HG03280 (cell line): Measurements from ENCODE around the gene RSRC2.
"Not testable (repeated sequence)": the region's sequence is repeated elsewhere in the genome, so short reads cannot be mapped to it uniquely, and the experiment has no call there.

Source experiments
- ATAC-seq: cut with Tn5 transposase; IDR thresholded peaks from one replicate; pipeline ENCODE4 v1.9.1; 2021; ENCODE audit warnings: mild to moderate bottlenecking, moderate library complexity; ENCODE audit not compliant: unreplicated experiment

Gene RSRC2

DNA sequence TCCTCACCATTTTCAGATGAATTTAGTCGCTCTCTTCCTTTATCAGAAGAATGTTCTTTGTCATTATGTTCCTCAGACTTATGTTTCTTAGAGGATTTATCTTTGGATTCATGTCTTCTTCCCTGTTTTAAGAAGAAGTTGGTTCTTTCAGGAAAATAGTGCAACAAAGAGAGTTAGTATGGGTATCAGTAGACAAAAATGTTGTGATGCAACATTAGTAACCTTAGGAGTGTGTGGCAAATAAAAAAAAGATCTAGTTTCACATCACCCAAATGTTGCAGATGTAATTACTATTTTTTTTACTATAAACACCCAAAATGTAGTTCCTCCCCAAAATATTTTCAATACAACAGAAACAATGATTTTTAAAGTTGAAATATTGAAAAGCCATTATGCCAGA lies 7.8 kb downstream of the RSRC2 start:
- no peak for ATAC-seq

DNA sequence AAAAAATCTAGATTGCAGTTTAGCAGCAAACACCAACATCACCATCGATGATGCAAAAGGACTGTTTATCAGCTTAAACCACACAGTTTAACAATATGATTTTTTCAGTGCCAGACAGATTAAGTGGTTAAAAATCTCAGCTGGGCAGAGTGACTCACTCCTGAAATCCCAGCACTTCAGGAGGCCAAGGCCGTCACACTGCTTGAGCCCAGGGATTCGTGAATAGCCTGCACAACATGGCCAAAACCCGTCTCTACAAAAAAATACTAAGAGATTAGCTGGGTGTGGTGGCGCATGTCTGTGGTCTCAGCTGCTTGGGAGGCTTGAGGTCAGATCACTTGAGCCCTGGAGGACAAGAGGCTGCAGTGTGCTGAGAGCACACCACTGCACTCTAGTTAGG lies 8.9 kb downstream of the RSRC2 start:
- no peak for ATAC-seq

GRCh38 chr12:122516544-122517361 lies 10.0 kb downstream of the RSRC2 start:
- ATAC-seq, result no peak

- no peak for ATAC-seq
Observed at GRCh38 chr12:122515275-122515674, 11.5 kb downstream of the RSRC2 start.

- no peak for ATAC-seq
Observed at GRCh38 chr12:122513660-122514059, 13.1 kb downstream of the RSRC2 start.

DNA sequence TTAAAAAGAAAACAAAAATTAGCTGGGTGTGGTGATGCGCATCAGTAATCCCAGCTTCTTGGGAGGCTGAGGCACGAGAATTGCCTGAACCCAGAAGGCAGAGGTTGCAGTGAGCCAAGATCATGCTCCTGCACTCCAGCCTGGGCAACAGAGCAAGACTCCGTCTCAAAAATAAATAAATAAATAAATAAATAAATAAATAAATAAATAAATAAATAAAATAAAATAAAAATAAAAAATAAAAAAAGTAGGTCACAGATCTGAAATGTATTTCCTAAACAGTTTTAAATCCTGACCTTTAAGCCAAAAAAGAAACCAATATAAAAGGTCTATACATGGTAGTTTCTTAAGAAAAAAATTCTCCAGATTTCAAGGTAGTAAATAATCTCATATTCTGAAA lies 13.7 kb downstream of the RSRC2 start:
- not testable (repeated sequence) for ATAC-seq

- ATAC-seq, result no peak
Observed at GRCh38 chr12:122508163-122508562, 18.6 kb downstream of the RSRC2 start.

GRCh38 chr12:122506393-122506938 lies 20.3 kb downstream of the RSRC2 start:
- no peak for ATAC-seq

DNA sequence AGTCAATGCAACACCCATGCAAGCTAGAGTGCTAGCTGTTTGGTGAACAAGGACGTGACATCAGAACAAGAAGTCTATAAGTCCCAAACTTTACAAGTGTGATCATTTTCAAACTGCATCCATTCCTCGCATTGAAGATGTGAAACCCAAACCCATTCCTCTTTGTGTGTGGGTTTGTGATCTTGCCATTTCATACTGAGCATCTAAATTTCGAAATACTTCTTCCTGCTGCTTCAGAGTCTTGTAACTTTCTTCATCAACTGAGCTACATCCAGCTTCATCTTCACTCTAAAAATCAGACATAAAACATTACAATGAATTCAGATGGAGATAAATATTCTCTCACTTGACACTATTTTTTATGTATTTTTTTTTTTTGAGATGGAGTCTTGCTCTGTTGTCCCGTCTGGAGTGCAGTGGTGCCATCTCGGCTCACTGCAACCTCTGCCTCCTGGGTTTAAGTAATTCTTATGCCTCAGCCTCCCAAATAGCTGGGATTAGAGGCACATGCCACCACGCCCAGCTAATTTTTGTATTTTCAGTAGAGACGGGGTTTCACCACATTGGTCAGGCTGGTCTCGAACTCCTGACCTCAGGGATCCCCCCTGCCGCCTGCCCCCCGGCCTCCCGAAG lies 21.2 kb downstream of the RSRC2 start:
- ATAC-seq, result no peak

DNA sequence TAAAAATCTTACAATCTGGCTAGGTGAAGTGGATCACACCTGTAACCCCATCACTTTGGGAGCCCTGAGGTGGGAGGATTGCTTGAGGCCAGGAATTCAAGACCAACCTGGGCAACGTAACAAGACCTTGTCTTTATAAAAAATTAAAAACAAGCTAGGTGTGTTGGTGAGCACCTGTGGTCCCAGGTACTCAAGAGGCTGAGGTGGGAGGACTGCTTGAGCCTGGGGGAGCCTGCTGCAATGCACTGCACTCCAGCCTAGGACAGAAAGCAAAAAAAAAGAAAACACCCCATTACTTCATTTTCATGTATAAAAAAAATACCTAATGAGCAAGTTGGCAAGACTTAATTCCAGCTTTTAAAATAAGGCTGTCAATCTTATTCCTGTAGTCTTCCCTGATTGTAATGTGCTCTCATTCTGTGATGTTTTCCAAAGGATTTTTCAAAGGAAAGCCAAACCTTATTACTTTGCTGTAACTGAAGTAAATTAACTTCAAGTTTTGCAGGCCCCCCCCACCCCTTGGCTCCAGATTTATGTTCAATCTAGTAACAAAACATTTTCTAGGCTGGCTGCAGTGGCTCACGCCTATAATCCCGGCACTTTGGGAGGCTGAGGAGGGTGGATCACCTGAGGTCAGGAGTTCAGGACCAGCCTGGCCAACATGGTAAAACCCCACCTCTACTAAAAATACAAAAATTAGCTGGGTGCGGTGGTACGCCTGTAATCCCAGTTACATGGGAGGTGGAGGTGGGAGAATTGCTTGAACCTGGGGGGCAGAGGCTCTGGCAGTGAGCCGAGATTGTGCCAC lies 22.7 kb downstream of the RSRC2 start:
- no peak for ATAC-seq

DNA sequence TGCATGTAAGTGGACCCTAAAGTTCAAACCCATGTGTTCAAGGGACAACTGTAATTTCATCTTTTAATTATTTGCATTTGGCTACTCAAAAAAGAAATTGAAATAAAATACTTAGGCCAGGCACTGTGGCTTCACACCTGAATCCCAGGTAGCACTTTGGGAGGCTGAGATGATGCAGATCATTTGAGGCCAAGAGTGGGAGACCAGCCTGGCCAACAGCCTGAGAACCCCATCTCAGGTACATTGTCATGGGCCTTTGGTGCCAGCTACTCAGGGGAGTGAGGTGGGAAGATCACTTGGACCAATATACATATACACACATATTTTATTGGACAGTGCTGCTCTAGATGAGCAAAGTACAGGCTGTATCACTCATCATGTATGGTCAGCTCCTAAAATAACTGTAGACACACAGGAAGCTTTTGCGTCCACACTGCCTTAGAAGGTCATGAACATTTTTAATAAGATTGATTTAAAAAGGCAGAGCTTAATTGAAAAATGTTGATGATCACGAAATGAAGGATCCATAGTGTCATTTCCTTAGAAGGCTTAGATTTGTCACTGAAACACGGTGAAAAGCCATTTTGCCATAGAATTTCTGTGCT lies 23.5 kb downstream of the RSRC2 start:
- no peak for ATAC-seq

- ATAC-seq, result no peak
Observed at GRCh38 chr12:122501489-122501989, 25.2 kb downstream of the RSRC2 start.

DNA sequence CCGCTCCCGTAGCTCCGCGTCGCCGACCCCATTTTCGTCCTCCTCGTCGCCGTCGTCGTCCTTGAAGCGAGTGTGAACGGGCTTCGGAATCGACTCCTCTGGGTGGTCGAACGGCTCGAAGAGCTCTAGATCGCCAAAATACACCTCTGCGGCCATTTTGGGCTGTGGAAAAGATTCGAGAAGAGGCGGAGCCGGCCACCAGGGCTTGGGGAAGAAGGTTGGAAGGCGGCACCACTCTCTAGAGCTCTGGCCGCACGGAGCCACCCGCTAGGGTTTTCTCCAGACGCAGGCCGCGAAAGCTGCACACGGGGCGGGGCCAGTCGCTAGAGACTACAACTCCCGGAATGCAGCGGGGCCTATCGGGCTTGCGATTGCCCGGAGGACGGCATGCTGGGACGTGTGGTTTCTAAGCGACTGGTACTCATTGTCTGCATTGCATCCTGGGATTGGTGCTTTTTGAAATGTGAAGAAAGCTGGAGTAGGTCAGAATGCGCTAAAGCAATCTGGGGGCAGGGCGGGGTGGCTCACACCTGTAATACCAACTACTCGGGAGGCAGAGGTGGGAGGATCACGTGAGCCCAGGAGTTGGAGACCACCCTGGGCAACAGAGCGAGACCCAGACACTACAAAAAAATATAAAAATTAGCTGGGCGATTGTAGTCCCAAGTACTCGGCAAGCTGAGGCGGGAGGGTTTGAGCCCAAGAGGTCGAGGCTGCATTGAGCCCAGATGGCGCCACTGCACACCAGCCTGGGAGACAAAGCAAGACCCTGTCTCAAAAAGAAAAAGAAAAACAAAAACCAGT lies 25.8 kb downstream of the RSRC2 start, which contains the start of gene ZCCHC8:
TSS of gene ZCCHC8 (minus strand) at position 248 of the 804 bp plus-strand sequence. CDS start at position 156, 92 bp downstream.
- peak; percentile 96 for ATAC-seq

GRCh38 chr12:122499991-122500684 lies 26.6 kb downstream of the RSRC2 start:
- peak; percentile 3 for ATAC-seq

- ATAC-seq, result no peak
Observed at GRCh38 chr12:122495258-122495657, 31.5 kb downstream of the RSRC2 start.

DNA sequence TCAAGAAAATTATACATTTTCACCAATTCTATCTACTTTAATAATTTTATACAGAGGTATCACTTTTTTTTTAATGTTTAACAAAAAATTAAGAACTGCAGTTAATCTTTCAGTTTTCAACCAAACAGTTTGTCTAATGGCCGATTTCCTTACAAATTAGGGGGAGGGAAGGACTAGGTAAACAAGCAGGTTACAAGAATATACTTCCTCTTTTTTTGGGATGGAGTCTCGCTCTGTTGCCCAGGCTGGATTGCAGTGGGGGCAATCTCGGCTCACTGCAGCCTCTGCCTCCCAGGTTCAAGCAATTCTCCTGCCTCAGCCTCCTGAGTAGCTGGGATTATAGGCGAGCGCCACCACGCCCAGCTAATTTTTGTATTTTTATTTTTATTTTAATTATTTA lies 33.5 kb downstream of the RSRC2 start:
- not testable (repeated sequence) for ATAC-seq

- ATAC-seq, result no peak
Observed at GRCh38 chr12:122491991-122492390, 34.7 kb downstream of the RSRC2 start.

GRCh38 chr12:122489038-122489437 lies 37.7 kb downstream of the RSRC2 start:
- no peak for ATAC-seq

- not testable (repeated sequence) for ATAC-seq
Observed at GRCh38 chr12:122487807-122488206, 38.9 kb downstream of the RSRC2 start.
